Breast epithelium (tissue), 3 donors: ENCODE results near the gene CXCR6.

Experiments
- CTCF ChIP-seq, 3 donors: fragments of 450-650 bp; IDR thresholded peaks; one replicate each; pipeline ENCODE4 v1.5.1; 2016 to 2017; ENCODE audit warnings: antibody characterized with exemption in 3 of 3, mild to moderate bottlenecking in 3 of 3, moderate library complexity in 3 of 3
- POLR2A ChIP-seq: fragments of 450-650 bp; IDR thresholded peaks from one replicate; pipeline ENCODE4 v1.6.1; 2016; ENCODE audit warnings: antibody characterized with exemption, mild to moderate bottlenecking, moderate library complexity
- POLR2AphosphoS5 ChIP-seq, 3 donors: sonication (generic); formaldehyde crosslinking; IDR thresholded peaks; one replicate each; pipeline ENCODE4 v1.6.1; 2017; ENCODE audit warnings: antibody characterized with exemption in 3 of 3

GRCh38 chr3:45976191-45977091, 33.2 kb downstream of the CXCR6 start:
- TF ChIP-seq CTCF (IDR thresholded peaks at IDR 0.05) = no peak
- no peak for TF ChIP-seq POLR2AphosphoS5 (IDR thresholded peaks at IDR 0.05)
- TF ChIP-seq POLR2A = no peak
